ENCODE data around the gene PAPPA2.

- TF ChIP-seq POLR2AphosphoS2 (IDR thresholded peaks at IDR 0.05; ENCODE audit: low read depth, low read length) (no peak), CTCF (IDR thresholded peaks at IDR 0.05 in 2 of 3, conservative IDR thresholded peaks at IDR 0.05 in 1 of 3; ENCODE audit: control insufficient read depth in 2 of 3, extremely low read depth in 1 of 3, insufficient read depth in 1 of 3, low read depth in 3 of 3, low read length in 3 of 3) (no peak)
Observed at GRCh38 chr1:176765608-176766007, 302.6 kb downstream of the PAPPA2 start.
